ENCODE measurements around the gene CYLD.

Gene CYLD

DNA sequence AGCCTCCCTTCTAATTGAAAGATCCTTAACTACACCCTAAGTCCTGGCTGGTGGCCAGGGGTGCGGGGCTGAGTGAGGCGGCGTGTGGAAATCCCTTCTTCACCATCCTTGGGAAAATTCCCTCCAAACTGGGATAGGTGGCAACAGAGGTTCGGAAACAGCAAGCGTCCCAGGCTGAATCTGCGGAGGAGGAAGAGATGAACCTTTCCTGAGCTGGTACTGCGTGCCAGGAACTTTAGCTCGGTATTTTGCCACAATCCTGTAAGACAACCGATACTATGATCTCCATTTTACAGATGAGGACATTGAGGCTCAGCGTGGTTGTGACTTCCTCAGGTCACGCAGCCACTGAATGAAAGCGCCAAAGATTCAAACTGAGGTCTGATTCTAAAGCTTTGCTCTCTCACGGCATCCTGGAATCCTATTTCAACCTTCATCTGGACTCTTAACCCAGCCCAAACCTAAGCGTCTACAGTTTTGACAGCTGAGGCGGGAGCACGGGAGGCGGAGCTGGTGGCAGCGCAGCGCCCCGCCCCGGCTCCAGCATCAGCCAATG is 583 bp upstream of the CYLD start:
- DNase-seq, result no peak

DNA sequence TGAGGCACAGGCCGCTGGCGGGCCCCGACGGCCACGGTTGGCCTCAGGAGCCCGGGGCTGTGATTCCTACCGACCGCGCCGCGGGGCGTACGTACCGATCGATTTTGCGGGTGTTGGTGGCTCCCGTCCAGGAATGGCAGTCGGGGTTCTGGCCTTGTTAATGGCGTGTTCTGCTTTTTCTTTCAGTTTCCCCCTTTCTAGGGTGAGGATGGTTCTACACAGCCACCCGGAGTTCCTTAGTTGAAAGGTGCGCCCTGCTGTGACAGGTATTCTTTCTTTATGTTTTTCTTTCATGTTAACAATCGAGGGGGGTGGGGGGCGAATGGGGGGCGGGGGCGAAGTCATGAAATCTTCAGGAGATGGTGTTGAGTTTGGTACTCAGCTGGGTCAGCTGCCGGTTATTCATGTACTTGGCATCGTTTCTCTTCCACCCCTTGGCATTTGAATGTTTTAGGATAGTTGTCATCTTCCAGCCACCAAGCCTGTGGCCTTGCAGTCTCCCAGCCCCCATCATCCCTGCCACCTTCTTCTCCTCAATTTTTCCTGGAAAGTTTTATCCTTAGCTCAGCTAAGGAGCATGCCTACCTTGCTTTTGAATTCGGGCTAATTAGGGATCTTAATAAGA is 802 bp downstream of the CYLD start:
- DNase-seq, result peak; percentile 24 to 50

- no peak for DNase-seq
Observed at GRCh38 chr16:50743581-50744225, 1.8 kb downstream of the CYLD start.

DNA sequence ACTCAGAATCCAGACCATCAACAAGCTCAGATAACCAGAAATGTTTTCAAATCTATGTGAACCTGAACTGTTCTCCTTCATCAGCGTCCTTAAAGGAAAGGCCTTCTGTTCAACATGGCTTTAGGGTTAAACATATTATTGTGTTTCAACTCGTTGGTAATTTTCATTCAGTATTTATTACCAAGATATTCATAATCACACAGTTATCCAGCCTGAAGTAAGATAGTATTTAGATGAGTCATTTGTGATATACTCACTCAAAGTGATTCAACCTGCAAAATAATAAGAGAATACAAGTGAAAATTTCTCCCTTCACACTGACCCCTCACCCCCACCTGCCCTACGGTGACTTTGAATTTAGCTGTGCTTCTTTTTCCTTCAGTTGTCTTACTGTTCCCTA is 3.0 kb downstream of the CYLD start:
- no peak for DNase-seq

GRCh38 chr16:50745940-50746339 is 4.1 kb downstream of the CYLD start:
- DNase-seq, result no peak

GRCh38 chr16:50747207-50747956 is 5.5 kb downstream of the CYLD start:
- DNase-seq, result peak in 1 of 2 donors; percentile 74

DNA sequence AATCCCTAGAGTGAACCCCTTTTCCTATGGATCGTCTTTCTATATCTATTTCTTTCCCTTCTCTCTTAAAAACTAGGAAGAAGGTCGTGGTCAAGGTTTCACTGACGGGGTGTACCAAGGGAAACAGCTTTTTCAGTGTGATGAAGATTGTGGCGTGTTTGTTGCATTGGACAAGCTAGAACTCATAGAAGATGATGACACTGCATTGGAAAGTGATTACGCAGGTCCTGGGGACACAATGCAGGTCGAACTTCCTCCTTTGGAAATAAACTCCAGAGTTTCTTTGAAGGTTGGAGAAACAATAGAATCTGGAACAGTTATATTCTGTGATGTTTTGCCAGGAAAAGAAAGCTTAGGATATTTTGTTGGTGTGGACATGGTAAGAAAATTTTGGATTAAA is 9.6 kb downstream of the CYLD start:
- no peak for DNase-seq

DNA sequence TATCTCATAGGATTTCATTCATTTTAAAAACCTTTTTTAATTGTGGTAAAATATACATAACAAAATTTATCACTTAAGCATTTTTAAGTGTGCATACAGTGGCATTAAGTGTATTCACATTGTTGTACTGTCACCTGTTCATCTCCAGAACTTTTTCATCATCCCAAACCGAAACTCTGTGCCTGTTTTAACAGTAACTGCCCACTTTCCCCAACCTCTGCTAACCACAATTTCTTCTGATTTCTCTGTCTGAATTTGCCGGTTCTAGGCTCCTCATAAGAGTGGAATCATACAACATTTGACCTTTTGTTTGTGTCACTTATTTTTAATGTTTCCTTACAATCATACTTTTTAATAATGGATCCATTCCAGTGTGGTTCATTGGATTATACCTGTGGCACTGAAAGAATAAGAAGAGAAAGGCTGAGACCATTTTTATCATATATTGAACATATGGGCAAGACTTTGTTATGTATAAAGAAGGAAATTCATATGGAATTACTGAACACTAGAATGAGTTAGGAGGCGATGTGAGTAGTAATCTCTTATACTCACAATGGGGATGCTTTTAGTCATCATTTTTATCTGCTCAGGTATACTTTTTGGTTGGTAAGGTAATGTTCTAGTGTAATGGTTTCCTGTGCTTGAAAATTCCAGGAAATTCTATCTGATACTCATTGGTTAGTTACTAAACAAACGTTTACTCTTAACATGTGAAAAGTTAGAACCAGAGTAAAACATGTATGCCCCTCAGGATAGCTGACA is 10.8 kb downstream of the CYLD start:
- no peak for DNase-seq

- DNase-seq, result no peak
Observed at GRCh38 chr16:50756473-50756872, 14.6 kb downstream of the CYLD start.

DNA sequence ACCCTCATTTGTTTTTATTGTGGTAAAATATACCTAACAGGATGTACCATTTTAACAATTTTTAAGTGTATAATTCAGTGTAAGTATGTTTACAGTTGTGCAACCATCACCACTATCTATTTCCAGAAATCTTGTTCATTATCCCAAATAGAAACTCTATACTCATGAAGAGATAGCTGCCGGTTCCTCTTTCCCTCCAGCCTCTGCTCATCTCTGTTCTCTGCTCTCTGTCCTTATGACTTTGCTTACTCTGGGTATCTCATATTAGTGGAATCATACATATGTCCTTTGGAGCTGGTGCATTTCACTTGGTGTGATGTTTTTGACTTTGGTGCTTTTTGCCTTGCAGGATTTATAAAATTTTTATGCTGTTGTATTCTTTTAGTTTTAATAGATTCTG is 19.4 kb downstream of the CYLD start:
- DNase-seq, result no peak

- DNase-seq, result no peak
Observed at GRCh38 chr16:50762241-50762640, 20.4 kb downstream of the CYLD start.

GRCh38 chr16:50763211-50763610 is 21.3 kb downstream of the CYLD start:
- DNase-seq, result no peak

- DNase-seq, result no peak
Observed at GRCh38 chr16:50765260-50765659, 23.4 kb downstream of the CYLD start.

GRCh38 chr16:50765861-50766260 is 24.0 kb downstream of the CYLD start:
- no peak for DNase-seq

DNA sequence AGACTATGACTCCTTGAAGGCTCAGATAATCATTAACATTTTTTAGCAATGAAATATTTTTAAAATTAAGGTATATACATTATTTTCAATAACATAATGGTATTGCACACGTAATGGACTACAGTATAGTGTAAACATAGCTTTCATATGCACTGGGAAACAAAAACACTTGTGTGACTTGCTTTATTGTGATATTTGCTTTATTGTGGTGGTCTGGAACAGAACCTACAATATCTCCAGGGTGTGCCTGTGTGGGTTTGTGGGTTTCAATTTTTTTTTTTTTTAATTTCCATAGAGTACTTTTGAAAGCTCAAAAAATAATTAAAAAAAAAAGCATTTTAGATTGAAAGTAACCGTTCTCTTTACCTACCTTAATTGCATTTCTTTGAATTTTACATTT is 25.3 kb downstream of the CYLD start:
- DNase-seq, result no peak

GRCh38 chr16:50771366-50771765 is 29.5 kb downstream of the CYLD start:
- no peak for DNase-seq

GRCh38 chr16:50774405-50774804 is 32.5 kb downstream of the CYLD start:
- DNase-seq, result no peak

GRCh38 chr16:50774960-50775359 is 33.1 kb downstream of the CYLD start:
- no peak for DNase-seq

DNA sequence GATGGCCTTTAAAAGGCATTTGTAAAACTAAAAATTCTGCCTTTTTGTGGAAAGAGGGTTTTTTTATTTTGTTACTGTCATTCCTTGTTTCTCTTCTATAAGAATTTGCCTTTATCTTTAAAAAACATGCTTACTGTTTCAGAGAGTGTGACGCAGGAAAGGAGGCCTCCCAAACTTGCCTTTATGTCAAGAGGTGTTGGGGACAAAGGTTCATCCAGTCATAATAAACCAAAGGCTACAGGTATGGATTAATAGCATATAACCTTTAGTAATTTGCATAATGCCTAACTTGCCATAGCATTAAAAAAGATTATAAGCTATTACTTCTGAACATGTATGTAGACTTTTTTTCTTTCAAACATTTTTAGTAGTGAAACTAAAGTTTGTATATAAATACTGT is 34.2 kb downstream of the CYLD start:
- no peak for DNase-seq

DNA sequence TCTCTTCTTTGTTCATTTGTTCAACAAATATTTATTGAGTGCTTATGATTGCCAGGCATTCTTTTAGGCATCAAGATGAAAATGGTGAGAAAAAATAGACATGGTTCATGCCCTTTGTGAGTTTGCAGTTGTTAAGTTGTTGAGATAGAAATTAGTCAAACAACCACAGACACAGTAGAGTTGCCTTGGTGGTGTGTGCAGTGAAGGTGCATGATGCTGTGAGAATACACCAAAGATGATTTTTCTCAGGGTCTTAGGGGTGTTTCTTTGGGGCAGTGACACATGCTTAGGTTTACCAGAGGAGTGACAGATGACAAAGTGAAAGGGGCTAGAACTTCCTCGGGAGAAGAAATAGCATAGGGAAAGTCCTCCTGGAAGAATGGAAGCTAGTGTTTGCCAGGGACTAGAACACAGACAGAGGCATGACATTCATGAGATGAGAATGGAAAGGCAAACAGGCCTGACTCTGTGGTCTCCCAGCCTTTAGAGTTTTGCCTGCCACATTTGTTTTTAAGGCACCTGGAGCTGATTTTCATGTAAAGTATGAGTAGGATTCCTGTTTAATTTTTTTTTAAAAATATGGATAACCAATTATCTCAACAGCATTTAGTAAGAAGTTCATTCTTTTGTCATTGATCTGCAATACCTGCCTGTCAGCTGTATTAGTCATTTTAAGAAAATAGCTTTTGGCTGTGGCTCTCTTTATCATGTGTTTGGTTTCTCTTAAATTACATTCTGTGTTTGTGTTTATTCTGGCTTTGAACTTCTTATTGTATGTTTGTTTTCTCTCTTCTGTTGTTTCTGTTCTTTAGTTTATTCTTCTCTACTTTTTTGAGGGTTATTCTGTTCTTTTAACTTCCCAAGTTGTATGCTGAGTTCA is 36.6 kb downstream of the CYLD start:
- no peak for DNase-seq

GRCh38 chr16:50781043-50781442 is 39.2 kb downstream of the CYLD start:
- DNase-seq, result no peak

GRCh38 chr16:50781518-50781917 is 39.6 kb downstream of the CYLD start:
- DNase-seq, result no peak

Measured in bone marrow (tissue), 2 donors.